Anterior cingulate cortex (tissue), 58 donors: ENCODE results near the gene CD70.
"Not testable (repeated sequence)": the region's sequence is repeated elsewhere in the genome, so short reads cannot be mapped to it uniquely, and the experiment has no call there.

Source experiments
- DNase-seq, 58 donors: peaks; one replicate each; lab custom pipeline; 2025; lab: John Stamatoyannopoulos, UW

CD70 gene, protein sequence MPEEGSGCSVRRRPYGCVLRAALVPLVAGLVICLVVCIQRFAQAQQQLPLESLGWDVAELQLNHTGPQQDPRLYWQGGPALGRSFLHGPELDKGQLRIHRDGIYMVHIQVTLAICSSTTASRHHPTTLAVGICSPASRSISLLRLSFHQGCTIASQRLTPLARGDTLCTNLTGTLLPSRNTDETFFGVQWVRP

DNA sequence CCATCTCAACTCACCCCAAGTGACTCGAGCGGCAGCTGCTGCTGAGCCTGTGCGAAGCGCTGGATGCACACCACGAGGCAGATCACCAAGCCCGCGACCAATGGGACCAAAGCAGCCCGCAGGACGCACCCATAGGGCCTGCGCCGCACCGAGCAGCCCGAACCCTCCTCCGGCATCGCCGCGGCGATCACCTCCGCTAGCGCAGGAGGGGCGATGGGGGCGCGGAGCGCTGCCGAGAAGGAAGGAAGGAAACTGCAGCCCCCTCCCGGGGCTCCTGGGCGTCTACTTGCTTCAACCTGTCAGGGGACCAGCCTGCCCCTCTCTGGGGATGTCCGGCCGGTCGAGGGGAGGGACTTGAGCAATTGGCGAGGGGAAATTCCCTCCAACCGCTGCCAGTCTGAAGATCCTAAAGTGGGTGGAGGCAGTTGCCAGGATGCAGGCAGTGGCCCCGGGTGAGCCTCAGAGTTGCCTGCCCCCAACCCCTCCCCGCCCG is at the start of gene CD70:
CD70 (minus strand) TSS at position 324 of the 493 bp plus-strand sequence; CDS start at position 176, 148 bp downstream.
- no peak for DNase-seq

DNA sequence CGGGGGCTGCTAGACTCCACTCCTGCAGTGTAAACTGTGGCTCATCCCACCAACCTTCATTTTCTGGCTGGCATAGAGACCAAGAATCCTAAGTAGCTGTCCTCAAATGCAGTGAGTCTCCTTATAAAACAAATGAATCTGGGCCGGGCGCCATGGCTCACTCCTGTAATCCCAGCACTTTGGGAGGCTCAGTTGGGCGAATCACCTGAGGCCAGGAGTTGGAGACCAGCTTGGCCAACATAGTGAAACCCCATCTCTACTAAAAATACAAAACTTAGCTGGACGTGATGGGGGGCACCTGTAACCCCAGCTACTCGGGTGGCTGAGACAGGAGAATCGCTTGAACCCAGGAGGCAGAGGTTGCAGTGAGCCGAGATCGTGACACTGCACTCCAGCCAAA is 49.4 kb upstream of the CD70 start:
- not testable (repeated sequence) for DNase-seq

DNA sequence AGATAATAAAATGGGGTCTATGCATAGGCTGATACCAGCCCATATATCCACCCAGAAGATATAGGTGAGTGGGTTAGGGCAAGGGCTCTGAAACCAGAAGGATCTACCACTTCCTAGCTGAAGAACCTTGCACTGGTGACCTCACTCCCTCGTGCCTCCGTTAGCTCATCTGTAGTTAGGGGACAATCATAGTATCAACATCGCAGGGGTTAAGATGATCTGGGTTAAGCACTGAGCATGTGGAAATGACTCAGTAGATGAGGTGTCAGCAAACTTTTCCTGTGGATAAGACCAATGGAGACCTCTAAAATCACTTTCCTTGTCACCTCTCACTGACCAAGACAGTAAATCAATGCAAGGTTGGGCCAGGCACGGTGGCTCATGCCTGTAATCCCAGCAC is 48.5 kb upstream of the CD70 start:
- no peak for DNase-seq

DNA sequence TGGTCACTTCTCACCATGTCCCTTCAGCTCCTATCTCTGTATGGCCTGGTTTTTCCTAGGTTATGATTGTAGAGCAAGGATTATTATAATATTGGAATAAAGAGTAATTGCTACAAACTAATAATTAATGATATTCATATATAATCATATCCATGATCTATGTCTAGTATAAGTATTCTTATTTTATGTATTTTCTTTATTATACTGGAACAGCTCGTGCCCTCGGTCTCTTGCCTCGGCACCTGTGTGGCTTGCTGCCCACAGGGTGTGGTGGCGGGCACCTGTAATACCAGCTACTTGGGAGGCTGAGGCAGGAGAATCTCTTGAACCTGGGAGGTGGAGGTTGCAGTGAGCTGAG is 42.5 kb upstream of the CD70 start:
- not testable (repeated sequence) for DNase-seq

DNA sequence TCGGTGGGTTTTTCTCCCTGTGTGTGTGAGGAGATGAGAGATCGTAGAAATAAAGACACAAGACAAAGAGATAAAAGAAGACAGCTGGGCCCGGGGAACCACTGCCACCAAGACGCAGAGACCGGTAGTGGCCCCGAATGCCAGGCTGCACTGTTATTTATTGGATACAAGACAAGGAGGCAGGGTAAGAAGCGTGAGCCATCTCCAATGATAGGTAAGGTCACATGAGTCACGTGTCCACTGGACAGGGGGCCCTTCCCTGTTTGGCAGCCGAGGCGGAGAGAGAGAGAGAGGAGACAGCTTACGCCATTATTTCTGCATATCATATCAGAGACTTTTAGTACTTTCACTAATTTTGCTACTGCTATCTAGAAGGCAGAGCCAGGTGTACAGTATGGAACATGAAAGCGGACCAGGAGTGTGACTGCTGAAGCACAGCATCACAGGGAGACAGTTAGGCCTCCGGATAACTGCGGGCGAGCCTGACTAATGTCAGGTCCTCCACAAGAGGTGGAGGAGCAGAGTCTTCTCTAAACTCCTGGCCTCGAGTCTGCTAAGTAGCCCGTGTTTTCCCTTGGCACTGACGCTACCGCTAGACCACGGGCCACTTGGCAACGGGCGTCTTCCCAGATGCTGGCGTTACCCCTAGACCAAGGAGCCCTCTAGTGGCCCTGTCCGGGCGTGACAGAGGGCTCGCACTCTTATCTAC is 42.0 kb upstream of the CD70 start:
- peak in 52 of 58 donors; percentile 2 to 79 (median 45) for DNase-seq

DNA sequence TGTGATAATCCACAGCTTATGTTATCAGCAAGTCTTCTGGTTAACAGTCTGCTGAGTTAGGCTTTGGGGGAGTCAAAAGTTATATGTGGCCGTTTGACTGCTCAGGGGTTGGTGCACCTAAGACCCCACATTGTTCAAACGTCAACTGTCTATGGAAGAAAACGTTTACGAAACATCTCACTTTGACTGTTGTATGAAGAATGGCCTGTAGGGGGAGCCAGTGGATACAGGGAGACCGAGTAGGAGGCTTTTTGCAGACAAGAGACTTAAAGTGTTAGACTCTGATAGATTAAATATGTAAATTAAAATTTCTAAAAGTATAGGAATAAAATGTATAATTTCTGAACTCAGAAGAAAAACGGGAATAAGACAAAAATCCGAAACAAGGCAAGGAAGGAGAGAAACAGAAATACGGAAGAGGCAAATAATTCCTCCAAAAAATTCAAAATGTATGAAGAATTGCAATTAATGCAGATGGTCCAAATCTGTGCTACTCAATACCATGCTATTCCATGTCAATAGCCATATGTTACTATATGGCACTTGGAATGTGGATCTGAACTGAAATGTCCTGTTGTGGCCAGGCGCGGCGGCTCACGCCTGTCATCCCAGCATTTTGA is 41.2 kb upstream of the CD70 start:
- peak in 44 of 58 donors; percentile 0 to 73 (median 12) for DNase-seq

DNA sequence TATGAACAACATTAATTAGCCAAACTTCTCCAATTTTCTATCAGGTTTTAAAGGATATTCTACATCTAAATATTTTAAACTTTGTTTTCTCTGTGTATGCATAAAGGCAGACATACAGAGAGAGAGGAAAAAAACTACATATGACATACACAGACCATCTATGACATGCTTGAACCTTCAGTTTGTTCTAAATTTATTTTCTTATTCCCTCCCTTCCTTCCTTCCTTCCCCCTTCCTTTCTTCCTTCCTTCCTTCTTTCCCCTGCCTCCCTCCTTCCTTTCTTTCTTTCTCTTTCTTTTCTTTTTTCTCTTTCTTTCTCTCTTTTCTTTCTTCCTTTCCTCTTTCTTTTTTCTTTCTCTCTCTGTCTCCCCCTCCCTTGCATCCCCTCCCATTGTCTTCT is 35.8 kb upstream of the CD70 start:
- DNase-seq, result no peak

DNA sequence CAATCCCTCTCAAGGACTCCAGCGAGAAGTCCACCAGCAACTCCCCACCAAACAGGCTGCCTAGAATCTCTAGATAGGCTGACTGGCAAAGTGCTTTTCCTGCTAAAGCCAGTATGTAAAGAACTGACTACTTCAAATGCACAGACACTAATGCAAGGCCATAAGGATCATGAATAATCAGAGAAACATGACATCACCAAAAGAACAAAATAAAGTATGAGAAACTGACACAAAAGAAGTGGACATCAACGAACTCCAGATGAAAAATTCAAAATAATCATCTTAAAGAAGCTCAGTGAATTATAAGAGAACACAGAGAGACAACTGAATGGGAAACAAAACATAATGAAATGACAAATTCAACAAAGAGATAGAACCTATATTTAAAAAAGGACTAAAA is 26.4 kb upstream of the CD70 start:
- DNase-seq, result no peak

DNA sequence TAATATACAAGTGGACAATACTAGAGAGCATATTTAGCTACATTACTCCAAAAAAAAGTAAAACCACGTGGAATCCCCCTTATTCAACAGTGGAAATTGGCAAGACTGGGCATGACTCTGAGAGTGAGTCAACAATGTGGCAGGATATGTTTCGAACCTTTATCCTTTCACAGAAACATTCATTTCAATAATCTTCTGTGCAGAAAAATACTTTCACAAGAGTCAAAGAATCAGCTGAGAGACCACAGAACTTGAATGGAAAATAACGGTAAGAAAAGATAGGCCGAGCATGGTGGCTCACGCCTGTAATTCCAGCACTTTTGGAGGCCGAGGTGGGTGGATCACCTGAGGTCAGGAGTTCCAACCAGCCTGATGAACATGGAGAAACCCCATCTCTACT is 25.1 kb upstream of the CD70 start:
- no peak for DNase-seq

DNA sequence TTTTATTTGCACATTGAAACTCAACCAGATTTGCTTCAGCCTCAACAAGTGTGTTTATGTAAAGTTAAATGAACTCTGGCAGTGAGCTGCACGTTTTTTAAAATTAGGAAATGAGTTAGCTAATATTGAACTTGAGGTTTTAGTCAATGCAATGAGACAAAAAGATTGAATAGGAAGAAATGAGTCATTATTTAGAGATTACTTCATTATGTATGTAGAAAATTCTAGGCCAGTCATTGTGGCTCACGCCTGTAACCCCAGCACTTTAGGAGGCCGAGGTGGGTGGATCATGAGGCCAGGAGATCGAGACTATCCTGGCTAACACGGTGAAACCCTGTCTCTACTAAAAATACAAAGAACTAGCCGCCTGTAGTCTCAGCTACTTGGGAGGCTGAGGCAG is 22.8 kb upstream of the CD70 start:
- no peak for DNase-seq

DNA sequence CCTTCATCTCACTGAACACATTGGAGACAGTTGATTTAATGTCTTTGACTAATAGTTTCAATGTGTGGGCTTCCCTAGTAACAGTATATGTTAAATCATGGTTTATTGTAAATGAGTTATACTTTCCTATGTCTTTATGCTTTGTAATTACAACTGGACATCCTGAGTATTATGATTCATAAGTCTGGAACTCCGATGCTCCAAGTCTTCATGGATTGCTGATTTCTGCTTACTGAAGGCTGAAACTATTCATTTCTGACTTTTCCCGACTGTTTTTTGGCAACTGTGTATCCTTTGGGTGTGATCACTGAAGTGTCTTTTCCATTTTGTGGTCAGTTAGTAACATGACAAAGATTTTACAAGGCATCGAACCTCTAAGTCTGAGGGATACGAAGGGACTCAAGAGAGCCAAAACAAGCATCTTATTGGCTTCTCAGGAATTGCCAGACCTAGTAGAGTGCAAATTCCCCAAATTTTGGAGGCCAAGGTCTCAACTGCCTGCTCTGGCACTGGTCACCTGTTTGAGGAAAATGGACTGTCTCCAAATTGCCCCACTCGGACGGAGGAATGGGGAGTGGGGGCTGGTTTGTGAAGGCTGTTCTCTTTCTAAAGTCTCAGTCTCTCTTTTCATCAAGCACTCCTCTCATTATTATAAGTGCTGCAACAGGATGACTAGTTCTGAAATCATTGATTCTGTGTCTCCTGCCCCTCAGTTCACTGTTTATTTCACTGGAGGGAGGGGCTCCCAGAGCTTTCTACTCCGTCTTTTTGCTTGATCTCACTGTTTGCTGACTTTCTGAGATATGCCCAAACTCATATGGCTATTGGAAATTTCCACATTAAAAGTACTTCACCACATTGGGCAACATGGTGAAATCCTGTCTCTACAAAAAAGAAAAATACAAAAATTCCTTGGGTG is 20.2 kb upstream of the CD70 start:
- no peak for DNase-seq

DNA sequence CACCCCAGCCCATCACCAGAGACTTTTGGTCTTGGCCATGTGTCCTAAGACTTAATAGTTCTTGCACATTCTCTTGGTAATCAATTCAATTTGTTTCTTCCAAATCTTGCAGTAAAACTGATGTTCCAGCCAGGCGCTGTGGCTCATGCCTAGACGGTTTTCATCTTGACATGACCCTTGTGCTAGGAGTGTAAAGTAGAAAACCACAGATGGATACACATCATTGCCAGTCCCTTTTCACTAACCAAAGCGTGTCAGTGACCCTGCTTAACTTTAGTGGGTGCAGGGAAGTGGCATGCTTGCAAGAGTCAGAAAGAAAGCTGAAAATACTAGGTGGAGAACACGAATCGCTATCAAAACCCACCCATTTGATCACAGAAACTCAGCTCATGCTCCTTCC is 18.0 kb upstream of the CD70 start:
- DNase-seq, result no peak

DNA sequence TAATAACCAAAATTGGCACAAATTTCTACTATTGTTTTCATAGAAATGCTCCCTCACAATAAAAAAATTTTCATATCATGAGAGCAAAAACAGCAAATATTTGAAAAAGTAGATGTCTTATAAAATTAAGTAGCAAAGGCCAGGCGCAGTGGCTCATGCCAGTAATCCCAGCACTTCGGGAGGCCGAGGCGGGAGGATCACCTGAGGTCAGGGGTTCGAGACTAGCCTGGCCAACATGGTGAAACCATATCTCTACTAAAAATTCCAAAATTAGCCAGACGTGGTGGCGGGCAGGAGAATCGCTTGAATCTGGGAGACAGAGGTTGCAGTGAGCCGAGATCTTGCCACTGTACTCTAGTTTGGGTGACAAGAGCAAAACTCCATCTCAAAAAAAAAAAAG is 17.2 kb upstream of the CD70 start:
- not testable (repeated sequence) for DNase-seq

DNA sequence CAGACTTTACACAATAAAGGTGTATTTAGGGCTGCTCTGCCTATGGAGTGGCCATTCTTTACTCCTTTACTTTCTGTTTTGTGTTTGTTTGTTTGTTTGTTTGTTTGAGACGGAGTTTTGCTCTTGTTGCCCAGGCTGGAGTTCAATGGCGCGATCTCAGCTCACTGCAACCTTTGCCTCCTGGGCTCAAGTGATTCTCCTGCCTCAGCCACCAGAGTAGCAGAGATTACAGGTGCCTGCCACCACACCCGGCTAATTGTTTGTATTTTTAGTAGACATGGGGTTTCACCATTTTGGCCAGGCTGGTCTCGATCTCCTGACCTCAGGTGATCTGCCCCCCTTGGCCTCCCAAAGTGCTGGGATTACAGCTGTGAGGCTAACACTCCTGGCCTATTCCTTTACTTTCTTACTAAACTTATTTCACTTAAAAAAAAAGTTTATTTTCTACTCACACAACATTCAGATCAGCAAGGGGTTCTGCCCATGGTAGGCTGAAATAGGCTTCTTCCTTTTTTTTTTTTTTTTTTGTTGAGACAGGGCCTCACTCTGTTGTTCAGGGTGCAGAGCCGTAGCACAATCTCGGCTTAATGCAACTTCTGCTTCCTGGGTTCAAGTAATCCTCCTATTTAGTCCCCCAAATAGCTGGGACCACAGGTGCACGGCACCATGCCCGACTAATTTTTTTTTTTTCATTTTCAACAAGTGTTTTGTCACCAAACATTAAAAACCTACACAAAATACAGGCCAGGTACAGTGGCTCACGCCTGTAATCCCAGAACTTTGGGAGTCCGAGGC is 15.5 kb upstream of the CD70 start:
- DNase-seq, result not testable (repeated sequence)

DNA sequence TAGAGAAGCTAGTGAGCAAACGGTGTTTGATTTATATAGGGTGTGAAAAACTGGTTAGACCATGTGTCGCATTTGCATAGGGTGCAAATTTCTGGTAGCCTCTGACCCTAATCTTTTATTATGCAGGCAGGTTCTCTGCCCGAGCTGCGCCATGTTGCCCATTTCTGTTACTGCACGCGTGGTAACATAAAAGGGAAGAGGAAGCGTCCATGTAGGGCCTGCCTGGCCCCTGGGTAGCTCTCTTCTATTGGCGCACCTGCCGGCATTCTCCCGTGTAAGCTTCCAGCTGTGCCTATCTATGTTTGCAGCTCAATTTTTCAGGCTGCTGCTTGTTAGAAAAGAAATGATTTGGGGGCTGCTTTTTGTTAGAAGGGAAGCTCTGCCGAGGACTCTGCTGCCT is 14.0 kb upstream of the CD70 start:
- no peak for DNase-seq

DNA sequence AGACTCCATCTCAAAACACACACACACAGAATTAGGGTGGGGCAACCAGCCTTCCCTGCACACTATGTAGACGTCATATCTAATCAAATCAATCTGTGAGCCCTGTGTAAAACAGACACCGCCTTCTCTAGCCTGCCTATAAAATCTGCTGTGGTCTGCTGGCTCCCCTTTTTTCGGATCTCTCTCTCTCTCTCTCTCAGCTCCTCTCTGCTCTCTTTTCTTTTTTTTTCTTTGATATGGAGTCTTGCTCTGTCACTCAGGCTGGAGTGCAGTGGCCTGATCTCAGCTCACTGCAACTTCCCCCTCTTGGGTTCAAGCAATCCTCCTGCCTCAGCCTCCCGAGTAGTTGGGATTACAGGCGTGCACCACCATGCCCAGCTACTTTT is 11.8 kb upstream of the CD70 start:
- no peak for DNase-seq

DNA sequence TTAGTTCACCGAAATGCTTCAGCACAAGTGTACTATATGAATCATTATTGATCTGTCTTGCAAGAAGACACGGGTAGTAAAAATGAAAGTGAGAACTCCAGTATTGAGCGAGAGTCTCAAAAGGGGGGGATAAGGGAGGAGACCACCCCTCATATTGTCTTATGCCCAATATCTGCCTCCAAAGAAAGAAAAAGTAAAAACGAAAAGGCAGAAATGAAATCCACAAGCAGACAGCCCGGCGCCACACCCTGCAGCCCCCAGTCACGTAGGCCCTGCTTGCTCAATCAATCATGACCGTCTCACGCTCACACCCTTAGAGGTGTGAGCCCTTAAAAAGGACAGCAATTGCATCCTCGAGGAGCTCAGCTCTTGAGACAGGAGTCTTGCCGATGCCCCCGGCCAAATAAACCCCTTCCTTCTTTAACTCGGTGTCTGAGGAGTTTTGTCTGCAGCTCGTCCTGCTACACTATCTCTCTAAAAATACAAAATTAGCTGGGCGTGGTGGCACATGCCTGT is 10.6 kb upstream of the CD70 start:
- not testable (repeated sequence) for DNase-seq

DNA sequence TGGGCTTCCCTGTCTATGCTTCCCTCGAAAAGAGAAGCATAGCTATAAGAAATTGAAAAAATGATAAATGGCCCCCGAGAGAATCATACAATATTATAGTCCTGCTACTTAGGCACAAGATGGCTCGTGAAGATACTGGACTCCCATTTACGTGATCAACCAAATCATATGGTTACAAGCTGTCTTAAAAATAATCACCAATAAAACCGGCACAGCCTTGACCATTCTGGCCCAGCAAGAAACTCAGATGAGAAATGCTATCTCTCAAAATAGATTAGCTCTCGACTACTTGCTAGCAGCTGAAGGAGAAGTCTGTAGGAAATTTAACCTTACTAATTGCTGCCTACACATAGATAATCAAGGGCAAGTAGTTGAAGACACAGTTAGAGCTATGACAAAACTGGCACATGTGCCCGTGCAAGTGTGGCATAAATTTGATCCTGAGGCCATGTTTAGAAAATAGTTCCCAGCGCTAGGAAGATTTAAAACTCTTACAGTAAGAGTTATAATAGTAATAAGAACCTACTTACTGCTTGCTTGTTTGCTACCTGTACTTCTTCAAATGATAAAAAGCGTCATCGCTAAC is 10.1 kb upstream of the CD70 start:
- DNase-seq, result not testable (repeated sequence)

DNA sequence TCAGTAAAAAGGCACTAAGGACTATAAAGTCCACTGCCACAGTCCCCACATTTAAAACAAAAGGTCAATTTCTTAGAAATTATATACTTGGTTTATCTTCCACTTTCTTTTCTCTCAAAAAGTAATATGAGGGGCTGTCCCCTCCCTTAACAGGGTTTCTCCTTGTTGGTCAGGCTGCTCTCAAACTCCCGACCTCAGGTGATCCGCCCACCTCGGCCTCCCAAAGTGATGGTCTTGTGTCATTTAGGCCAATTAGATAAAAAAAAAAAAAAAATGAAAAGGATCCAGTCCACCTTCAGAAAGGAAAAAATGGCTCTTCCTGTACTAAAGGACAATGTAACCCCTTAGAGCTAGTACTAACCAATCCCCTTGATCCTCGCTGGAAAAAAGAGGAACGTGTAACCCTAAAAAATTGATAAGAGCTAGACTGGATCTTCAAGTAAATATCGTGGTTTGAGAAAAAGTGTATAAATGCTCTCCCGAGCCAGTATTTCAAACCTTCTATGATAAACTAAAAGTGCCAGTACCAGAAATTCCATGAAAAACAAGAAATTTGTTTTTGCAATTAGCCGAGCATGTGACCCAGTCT is 9.0 kb upstream of the CD70 start:
- DNase-seq, result no peak
